SK-N-SH (cell line): Measurements from ENCODE around the gene ZNF346.
"Not testable (repeated sequence)": the region's sequence is repeated elsewhere in the genome, so short reads cannot be mapped to it uniquely, and the experiment has no call there.

Source experiments
- JUND ChIP-seq: IDR thresholded peaks from 2 replicates; pipeline ENCODE4 v1.4.0; 2012
- TF ChIP-seq, protein P1 (sequence below): IDR thresholded peaks from 2 replicates; pipeline ENCODE4 v1.4.0; 2012; ENCODE audit warnings: low read depth, borderline replicate concordance
- TF ChIP-seq, protein P2 (sequence below): fragments of 200-600 bp; sonication (generic); IDR thresholded peaks from 2 replicates; pipeline ENCODE4 v1.6.1; 2017; ENCODE audit warnings: antibody characterized with exemption, mild to moderate bottlenecking, moderate library complexity

DNA sequence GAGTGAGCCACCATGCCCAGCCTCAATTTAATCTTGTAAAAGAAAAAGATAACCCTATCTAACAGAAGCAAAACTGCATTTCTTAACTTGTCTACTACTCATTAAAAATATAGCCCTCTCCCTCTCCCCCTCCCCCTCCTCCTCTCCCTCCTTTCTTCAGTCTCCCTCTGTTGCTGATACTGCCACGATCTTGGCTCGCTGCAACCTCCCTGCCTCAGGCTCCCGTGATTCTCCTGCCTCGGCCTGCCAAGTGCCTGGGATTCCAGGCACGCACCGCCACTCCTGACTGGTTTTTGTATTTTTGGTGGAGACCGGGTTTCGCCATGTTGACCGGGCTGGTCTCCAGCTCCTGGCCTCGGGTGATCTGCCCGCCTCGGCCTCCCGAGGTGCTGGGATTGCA lies 39.4 kb upstream of the ZNF346 start:
- TF ChIP-seq, protein P1, sequence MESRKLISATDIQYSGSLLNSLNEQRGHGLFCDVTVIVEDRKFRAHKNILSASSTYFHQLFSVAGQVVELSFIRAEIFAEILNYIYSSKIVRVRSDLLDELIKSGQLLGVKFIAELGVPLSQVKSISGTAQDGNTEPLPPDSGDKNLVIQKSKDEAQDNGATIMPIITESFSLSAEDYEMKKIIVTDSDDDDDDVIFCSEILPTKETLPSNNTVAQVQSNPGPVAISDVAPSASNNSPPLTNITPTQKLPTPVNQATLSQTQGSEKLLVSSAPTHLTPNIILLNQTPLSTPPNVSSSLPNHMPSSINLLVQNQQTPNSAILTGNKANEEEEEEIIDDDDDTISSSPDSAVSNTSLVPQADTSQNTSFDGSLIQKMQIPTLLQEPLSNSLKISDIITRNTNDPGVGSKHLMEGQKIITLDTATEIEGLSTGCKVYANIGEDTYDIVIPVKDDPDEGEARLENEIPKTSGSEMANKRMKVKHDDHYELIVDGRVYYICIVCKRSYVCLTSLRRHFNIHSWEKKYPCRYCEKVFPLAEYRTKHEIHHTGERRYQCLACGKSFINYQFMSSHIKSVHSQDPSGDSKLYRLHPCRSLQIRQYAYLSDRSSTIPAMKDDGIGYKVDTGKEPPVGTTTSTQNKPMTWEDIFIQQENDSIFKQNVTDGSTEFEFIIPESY = not testable (repeated sequence)
- TF ChIP-seq, protein P2, sequence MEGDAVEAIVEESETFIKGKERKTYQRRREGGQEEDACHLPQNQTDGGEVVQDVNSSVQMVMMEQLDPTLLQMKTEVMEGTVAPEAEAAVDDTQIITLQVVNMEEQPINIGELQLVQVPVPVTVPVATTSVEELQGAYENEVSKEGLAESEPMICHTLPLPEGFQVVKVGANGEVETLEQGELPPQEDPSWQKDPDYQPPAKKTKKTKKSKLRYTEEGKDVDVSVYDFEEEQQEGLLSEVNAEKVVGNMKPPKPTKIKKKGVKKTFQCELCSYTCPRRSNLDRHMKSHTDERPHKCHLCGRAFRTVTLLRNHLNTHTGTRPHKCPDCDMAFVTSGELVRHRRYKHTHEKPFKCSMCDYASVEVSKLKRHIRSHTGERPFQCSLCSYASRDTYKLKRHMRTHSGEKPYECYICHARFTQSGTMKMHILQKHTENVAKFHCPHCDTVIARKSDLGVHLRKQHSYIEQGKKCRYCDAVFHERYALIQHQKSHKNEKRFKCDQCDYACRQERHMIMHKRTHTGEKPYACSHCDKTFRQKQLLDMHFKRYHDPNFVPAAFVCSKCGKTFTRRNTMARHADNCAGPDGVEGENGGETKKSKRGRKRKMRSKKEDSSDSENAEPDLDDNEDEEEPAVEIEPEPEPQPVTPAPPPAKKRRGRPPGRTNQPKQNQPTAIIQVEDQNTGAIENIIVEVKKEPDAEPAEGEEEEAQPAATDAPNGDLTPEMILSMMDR = not testable (repeated sequence)
- TF ChIP-seq JUND = not testable (repeated sequence)
